ENCODE measurements around the gene SLC1A4.

GRCh38 chr2:64995041-64995440 is 5.8 kb downstream of the SLC1A4 start:
- TF ChIP-seq CTCF (IDR thresholded peaks at IDR 0.05; ENCODE audit: low read length) (no peak), EZH2phosphoT487 (IDR thresholded peaks at IDR 0.05; ENCODE audit: low read length) (no peak)
